Bronchial epithelial cell (primary cell): ENCODE results near the gene CDHR1. TPM values are rescaled to one million over a fixed set of nuclear protein-coding genes. Genes with fewer than 3 reads are reported as not detected.

Source experiments
- DNase-seq: peaks from one replicate; pipeline ENCODE4 v3.0.0-alpha.2; 2010; ENCODE audit warnings: low read depth
- FAIRE-seq: peaks from 2 replicates; lab custom pipeline; 2011; peaks lifted over from hg19 to GRCh38; lab: Jason Lieb, UNC
- H3K27me3 ChIP-seq: 2 replicates; pipeline ENCODE4 v1.5.1; 2011; ENCODE audit warnings: low read length; ENCODE audit not compliant: control insufficient read depth, insufficient read depth
- H3K36me3 ChIP-seq: 2 replicates; pipeline ENCODE4 v1.5.1; 2011; ENCODE audit warnings: low read length; ENCODE audit not compliant: control insufficient read depth, insufficient read depth
- H3K4me3 ChIP-seq: 2 replicates; pipeline ENCODE4 v1.5.1; 2011; ENCODE audit warnings: mild to moderate bottlenecking, low read depth, low read length, control low read depth
- total RNA-seq: library from RNA; depleted of rRNA; stranded (reverse); fragments of >200 nt; gene quantifications from 2 replicates; pipeline ENCODE4 v1.2.1, GENCODE V29; 2014
- TF ChIP-seq, protein P1 (sequence below): IDR thresholded peaks from 2 replicates; pipeline ENCODE4 v1.5.1; 2011; ENCODE audit warnings: mild to moderate bottlenecking, moderate library complexity, low read length, control low read depth, inconsistent platforms; ENCODE audit not compliant: insufficient read depth, severe bottlenecking

Gene CDHR1
- total RNA-seq, 1 donor from 2014 or later, result 0.53 TPM

DNA sequence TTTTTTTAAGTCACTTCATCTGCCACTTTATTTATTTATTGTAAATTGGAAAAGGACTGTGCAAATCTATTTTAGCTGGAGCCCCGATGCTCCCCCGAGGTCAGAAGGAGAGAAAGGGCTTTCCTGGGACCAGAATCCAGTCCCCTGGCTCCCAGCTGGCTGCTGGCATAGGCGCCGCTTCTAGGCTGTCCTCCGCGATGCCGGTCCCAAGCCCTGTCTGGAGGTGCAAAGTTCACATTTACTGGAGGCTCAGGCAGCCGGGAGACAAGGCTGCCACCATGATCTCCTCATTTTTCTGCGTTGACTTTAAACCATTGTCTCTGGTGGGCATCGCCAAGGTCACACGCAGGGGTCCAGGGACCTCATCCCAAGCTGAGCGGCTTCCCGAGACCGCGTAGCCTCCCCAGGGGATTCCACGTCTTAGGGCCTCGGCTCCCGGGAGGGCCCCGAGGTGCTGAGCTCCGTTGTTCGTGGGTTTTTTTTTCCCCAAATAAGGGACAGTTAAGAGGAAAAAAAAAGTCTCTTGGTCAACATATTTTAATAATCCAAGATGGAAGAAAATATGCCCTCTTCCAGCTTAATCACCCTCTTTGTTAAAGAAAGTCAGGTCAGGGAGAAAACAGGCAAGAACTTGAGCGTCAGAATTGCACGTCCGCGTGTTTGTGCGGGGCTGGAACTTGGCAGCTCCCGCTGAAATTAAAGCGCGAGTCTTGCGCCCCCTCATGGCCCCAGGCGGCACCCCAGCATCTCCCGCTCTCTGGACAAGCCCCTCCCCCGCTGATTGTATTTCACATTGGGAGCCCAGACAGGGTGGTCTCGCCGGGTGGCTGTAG lies 62.4 kb downstream of the CDHR1 start:
- peak; percentile 26 for DNase-seq
- TF ChIP-seq, protein P1, sequence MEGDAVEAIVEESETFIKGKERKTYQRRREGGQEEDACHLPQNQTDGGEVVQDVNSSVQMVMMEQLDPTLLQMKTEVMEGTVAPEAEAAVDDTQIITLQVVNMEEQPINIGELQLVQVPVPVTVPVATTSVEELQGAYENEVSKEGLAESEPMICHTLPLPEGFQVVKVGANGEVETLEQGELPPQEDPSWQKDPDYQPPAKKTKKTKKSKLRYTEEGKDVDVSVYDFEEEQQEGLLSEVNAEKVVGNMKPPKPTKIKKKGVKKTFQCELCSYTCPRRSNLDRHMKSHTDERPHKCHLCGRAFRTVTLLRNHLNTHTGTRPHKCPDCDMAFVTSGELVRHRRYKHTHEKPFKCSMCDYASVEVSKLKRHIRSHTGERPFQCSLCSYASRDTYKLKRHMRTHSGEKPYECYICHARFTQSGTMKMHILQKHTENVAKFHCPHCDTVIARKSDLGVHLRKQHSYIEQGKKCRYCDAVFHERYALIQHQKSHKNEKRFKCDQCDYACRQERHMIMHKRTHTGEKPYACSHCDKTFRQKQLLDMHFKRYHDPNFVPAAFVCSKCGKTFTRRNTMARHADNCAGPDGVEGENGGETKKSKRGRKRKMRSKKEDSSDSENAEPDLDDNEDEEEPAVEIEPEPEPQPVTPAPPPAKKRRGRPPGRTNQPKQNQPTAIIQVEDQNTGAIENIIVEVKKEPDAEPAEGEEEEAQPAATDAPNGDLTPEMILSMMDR, result peak; percentile 60
- no peaks in the 10 kb centered on the region for H3K27me3 ChIP-seq
- FAIRE-seq, result no peak
- no peaks in the 10 kb centered on the region for H3K36me3 ChIP-seq
- no peak overlapping the region for H3K4me3 ChIP-seq

GRCh38 chr10:84257343-84258020 lies 63.1 kb downstream of the CDHR1 start:
- H3K36me3 ChIP-seq, result no peaks in the 10 kb centered on the region
- FAIRE-seq (no peak), DNase-seq (no peak)
- TF ChIP-seq, protein P1, result no peak
- no peaks in the 10 kb centered on the region for H3K27me3 ChIP-seq
- H3K4me3 ChIP-seq, result no peak overlapping the region

GRCh38 chr10:84258034-84258695 lies 63.8 kb downstream of the CDHR1 start:
- Histone ChIP-seq H3K4me3 (no peak overlapping the region), H3K36me3 (no peaks in the 10 kb centered on the region), H3K27me3 (no peaks in the 10 kb centered on the region)
- DNase-seq (no peak), FAIRE-seq (no peak)
- TF ChIP-seq, protein P1, result no peak

GRCh38 chr10:84261236-84261915 lies 67.0 kb downstream of the CDHR1 start:
- DNase-seq, result no peak
- TF ChIP-seq, protein P1, result no peak
- no peak overlapping the region for H3K4me3 ChIP-seq
- no peaks in the 10 kb centered on the region for H3K27me3 ChIP-seq
- peak; percentile 40 for FAIRE-seq
- no peaks in the 10 kb centered on the region for H3K36me3 ChIP-seq

- H3K27me3 ChIP-seq, result no peaks in the 10 kb centered on the region
- H3K36me3 ChIP-seq, result no peaks in the 10 kb centered on the region
- TF ChIP-seq, protein P1, result no peak
- H3K4me3 ChIP-seq, result no peak overlapping the region
- no peak for FAIRE-seq
- no peak for DNase-seq
Observed at GRCh38 chr10:84262190-84262956, 68.0 kb downstream of the CDHR1 start.
